Mesendoderm (in vitro differentiated cells): ENCODE data around the gene SEMG2.
A peak's percentile ranks its signal among the peaks of the same experiment; 100 is the strongest.

Experiments
- DNase-seq: peaks from one replicate; pipeline ENCODE4 v3.0.0; 2013
- H2AK5ac ChIP-seq: 2 replicates; pipeline ENCODE4 v1.6.1; 2013; ENCODE audit warnings: low read length, inconsistent platforms
- H2BK120ac ChIP-seq: 2 replicates; pipeline ENCODE4 v1.6.1; 2013; ENCODE audit warnings: low read depth, mild to moderate bottlenecking, low read length, moderate library complexity, mixed read lengths
- H2BK15ac ChIP-seq: replicated peaks from 2 replicates; pipeline ENCODE4 v1.6.1; 2013; ENCODE audit warnings: low read depth, mild to moderate bottlenecking, moderate library complexity
- H2BK5ac ChIP-seq: 2 replicates; pipeline ENCODE4 v1.6.1; 2013; ENCODE audit warnings: low read length, inconsistent platforms
- H3K18ac ChIP-seq: 2 replicates; pipeline ENCODE4 v1.6.1; 2013; ENCODE audit warnings: mild to moderate bottlenecking, low read length, mixed read lengths
- H3K23ac ChIP-seq: one replicate; pipeline ENCODE4 v1.6.1; 2013; ENCODE audit warnings: low read length
- H3K27ac ChIP-seq: 2 replicates; pipeline ENCODE4 v1.5.1; 2013; ENCODE audit warnings: low read depth, mild to moderate bottlenecking, inconsistent platforms, low read length, moderate library complexity
- H3K27me3 ChIP-seq: 2 replicates; pipeline ENCODE4 v1.6.1; 2013; ENCODE audit warnings: low read length, control low read depth, mild to moderate bottlenecking, inconsistent platforms; ENCODE audit not compliant: insufficient read depth, poor library complexity
- H3K36me3 ChIP-seq: 2 replicates; pipeline ENCODE4 v1.6.1; 2013; ENCODE audit warnings: low read length, inconsistent platforms; ENCODE audit not compliant: control insufficient read depth, insufficient read depth
- H3K4ac ChIP-seq: one replicate; pipeline ENCODE4 v1.6.1; 2013; ENCODE audit warnings: low read depth, mild to moderate bottlenecking, low read length, moderate library complexity
- H3K4me1 ChIP-seq: 2 replicates; pipeline ENCODE4 v1.6.1; 2013; ENCODE audit warnings: low read depth, low read length, inconsistent platforms; ENCODE audit not compliant: control insufficient read depth
- H3K4me2 ChIP-seq: 2 replicates; pipeline ENCODE4 v1.6.1; 2013; ENCODE audit warnings: low read length
- H3K4me3 ChIP-seq: 2 replicates; pipeline ENCODE4 v1.5.1; 2013; ENCODE audit warnings: mild to moderate bottlenecking, low read length
- H3K56ac ChIP-seq: one replicate; pipeline ENCODE4 v1.6.1; 2013; ENCODE audit warnings: low read length
- H3K79me1 ChIP-seq: 2 replicates; pipeline ENCODE4 v1.6.1; 2013; ENCODE audit warnings: low read length, inconsistent platforms
- H3K79me2 ChIP-seq: 2 replicates; pipeline ENCODE4 v1.6.1; 2013; ENCODE audit warnings: mild to moderate bottlenecking, low read length; ENCODE audit not compliant: control insufficient read depth, insufficient read depth
- H3K9ac ChIP-seq: 2 replicates; pipeline ENCODE4 v1.6.1; 2013; ENCODE audit warnings: low read length, inconsistent platforms
- H4K5ac ChIP-seq: one replicate; pipeline ENCODE4 v1.6.1; 2013; ENCODE audit warnings: low read length
- H4K8ac ChIP-seq: one replicate; pipeline ENCODE4 v1.6.1; 2013; ENCODE audit warnings: low read depth, mild to moderate bottlenecking, control low read depth, low read length, moderate library complexity
- WGBS: extraction: QIAGEN DNeasy Blood & Tissue Kit; methylation state at CpG from one replicate; pipeline ENCODE4 v1.1.7; 2013; ENCODE audit warnings: low lambda C conversion rate, missing lambda C conversion rate; ENCODE audit not compliant: insufficient coverage; ENCODE audit errors: extremely low coverage; 5-methylcytosine and 5-hydroxymethylcytosine counted together

SEMG2 gene

DNA sequence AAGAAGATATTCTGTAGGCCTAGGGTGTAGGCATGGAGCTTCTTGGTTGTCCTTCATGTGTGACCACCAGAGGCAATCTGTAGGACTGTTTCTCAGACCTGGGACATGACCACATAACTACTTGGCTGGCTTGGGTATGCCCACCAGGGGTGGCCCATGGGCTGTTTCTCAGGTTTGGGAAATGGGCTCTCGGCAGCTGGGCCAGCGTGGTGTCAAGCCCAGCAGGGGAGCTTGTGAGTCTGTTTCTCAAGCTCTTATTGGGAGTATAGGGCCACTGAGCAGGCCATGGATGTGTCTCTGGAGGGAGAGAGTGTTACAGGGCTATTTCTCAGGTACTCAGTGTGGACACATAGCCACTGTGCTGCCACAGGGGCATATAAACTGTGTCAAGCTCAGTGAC is 2.5 kb upstream of the SEMG2 start:
- DNase-seq = no peak
- Histone ChIP-seq H4K5ac (no peak overlapping the region), H3K9ac (no peak overlapping the region), H2BK15ac (no peak overlapping the region), H3K27me3 (no peaks in the 10 kb centered on the region), H2AK5ac (no peak overlapping the region), H3K4ac (no peak overlapping the region), H3K23ac (no peak overlapping the region), H3K79me1 (no peaks in the 10 kb centered on the region), H3K79me2 (no peaks in the 10 kb centered on the region), H3K56ac (no peak overlapping the region), H3K36me3 (no peaks in the 10 kb centered on the region), H2BK5ac (no peak overlapping the region), H4K8ac (no peak overlapping the region), H3K18ac (no peak overlapping the region), H3K4me1 (no peaks in the 10 kb centered on the region), H3K27ac (no peak overlapping the region), H2BK120ac (no peak overlapping the region), H3K4me2 (no peak overlapping the region), H3K4me3 (no peak overlapping the region)
- no CpG with 5 or more reads among the region's 2 CpGs for WGBS

DNA sequence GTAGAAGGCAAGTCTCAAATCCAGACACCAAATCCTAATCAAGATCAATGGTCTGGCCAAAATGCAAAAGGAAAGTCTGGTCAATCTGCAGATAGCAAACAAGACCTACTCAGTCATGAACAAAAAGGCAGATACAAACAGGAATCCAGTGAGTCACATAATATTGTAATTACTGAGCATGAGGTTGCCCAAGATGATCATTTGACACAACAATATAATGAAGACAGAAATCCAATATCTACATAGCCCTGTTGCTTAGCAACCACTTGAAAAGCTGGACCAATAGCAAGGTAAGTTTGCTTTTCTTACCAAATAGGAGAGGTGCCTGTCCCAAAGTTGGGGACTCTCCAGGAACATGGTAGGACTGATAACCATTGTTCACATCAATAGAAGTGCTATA is 2.0 kb downstream of the SEMG2 start:
- H2BK120ac ChIP-seq = no peak overlapping the region
- no peaks in the 10 kb centered on the region for H3K79me2 ChIP-seq
- no peak overlapping the region for H3K56ac ChIP-seq
- no peak overlapping the region for H2AK5ac ChIP-seq
- no peak overlapping the region for H3K4ac ChIP-seq
- H2BK15ac ChIP-seq = no peak overlapping the region
- no peak overlapping the region for H3K27ac ChIP-seq
- no peak overlapping the region for H3K9ac ChIP-seq
- no peak overlapping the region for H3K4me3 ChIP-seq
- H3K18ac ChIP-seq = no peak overlapping the region
- H2BK5ac ChIP-seq = no peak overlapping the region
- no peak overlapping the region for H3K23ac ChIP-seq
- no peak for DNase-seq
- H3K27me3 ChIP-seq = no peaks in the 10 kb centered on the region
- H3K4me1 ChIP-seq = no peaks in the 10 kb centered on the region
- no peak overlapping the region for H3K4me2 ChIP-seq
- no peak overlapping the region for H4K5ac ChIP-seq
- no peak overlapping the region for H4K8ac ChIP-seq
- H3K79me1 ChIP-seq = no peaks in the 10 kb centered on the region
- no peaks in the 10 kb centered on the region for H3K36me3 ChIP-seq

GRCh38 chr20:45226287-45226686 is 5.1 kb downstream of the SEMG2 start:
- Histone ChIP-seq H3K27me3 (no peaks in the 10 kb centered on the region), H3K9ac (no peak overlapping the region), H3K36me3 (no peaks in the 10 kb centered on the region), H2AK5ac (no peak overlapping the region), H3K23ac (no peak overlapping the region), H3K18ac (no peak overlapping the region), H2BK5ac (no peak overlapping the region), H3K4ac (no peak overlapping the region), H2BK15ac (no peak overlapping the region), H3K4me3 (no peak overlapping the region), H3K56ac (no peak overlapping the region), H3K4me1 (no peaks in the 10 kb centered on the region), H3K79me1 (no peaks in the 10 kb centered on the region), H3K4me2 (no peak overlapping the region), H3K79me2 (no peaks in the 10 kb centered on the region), H4K8ac (no peak overlapping the region), H2BK120ac (no peak overlapping the region), H4K5ac (no peak overlapping the region), H3K27ac (no peak overlapping the region)
- WGBS = no CpG with 5 or more reads among the region's 1 CpG
- no peak for DNase-seq

DNA sequence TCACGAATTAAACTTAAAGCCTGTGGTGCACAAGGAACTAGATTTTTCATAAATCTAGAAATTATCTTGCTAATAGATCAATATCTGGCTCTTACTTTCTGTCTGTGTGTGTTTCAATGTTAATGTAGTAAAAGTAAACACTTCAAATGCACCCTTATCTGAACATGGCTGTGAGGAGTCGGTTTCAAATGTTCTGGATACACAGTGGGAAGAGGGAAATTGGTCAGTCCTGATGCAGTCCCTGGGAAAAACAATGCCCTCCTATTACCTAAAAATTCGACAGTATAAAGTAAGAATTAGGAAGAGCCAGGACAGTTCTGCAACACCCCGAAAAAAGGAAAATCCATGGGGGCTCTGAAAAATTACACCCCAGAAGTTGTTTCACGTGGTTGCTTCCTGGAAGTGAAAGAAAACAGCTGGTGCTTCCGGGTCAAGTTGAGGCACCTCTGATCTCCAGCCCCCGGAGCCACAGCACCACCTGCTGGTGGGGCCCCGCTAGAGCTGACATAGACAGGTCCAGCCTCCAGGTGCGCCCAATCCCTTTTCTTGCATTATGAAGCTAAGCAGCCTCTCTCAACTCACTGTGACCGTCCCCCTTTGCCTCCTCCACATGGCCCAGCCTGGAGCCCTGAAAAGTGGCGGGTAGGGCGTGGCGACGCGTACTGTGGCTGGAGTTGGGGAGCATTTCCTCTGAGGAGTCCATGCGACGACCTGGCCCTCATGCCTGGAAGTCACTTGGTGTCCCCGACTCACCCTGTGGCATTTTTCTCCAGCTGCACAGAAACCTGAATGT is 8.3 kb downstream of the SEMG2 start:
- Histone ChIP-seq H3K4ac (no peak overlapping the region), H3K4me3 (no peak overlapping the region), H3K4me1 (no peaks in the 10 kb centered on the region), H3K27me3 (no peaks in the 10 kb centered on the region), H2BK120ac (no peak overlapping the region), H2BK5ac (no peak overlapping the region), H3K23ac (no peak overlapping the region), H2BK15ac (no peak overlapping the region), H3K79me1 (no peaks in the 10 kb centered on the region), H2AK5ac (no peak overlapping the region), H3K4me2 (no peak overlapping the region), H3K56ac (no peak overlapping the region), H3K36me3 (no peaks in the 10 kb centered on the region), H4K5ac (no peak overlapping the region), H3K27ac (no peak overlapping the region), H3K79me2 (no peaks in the 10 kb centered on the region), H3K18ac (no peak overlapping the region), H3K9ac (no peak overlapping the region), H4K8ac (no peak overlapping the region)
- WGBS = no CpG with 5 or more reads among the region's 18 CpGs
- peak; percentile 72 for DNase-seq

GRCh38 chr20:45230631-45231030 is 9.5 kb downstream of the SEMG2 start:
- no peak overlapping the region for H3K27ac ChIP-seq
- H3K4me3 ChIP-seq = no peak overlapping the region
- WGBS = no CpG with 5 or more reads among the region's 9 CpGs

DNA sequence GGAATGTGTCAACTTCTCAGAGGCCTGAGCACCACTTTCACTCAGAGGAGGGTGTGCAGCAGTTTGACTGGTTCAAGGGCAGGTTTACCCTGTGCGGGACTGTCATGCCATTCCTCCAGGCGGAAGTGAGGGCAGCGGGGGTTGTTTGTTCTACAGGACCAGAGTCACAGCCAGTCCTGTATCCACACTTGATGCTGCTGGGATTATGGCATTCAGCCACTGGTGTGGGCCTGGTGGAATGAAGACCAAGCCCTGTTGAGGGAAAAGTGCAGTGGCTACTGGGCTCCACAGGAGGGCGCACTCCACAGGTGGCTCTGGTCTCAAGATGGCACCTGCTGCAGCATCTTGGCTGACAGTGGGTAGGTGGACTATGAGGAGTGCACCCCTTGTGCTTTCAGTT is 14.8 kb downstream of the SEMG2 start:
- no peaks in the 10 kb centered on the region for H3K79me2 ChIP-seq
- H3K4ac ChIP-seq = no peak overlapping the region
- no peaks in the 10 kb centered on the region for H3K27me3 ChIP-seq

More at GRCh38 chr20:45230631-45231030, 9.5 kb downstream of the SEMG2 start:
- Histone ChIP-seq H3K18ac (no peak overlapping the region), H3K27me3 (no peaks in the 10 kb centered on the region), H3K79me2 (no peaks in the 10 kb centered on the region), H3K4me1 (no peaks in the 10 kb centered on the region), H3K36me3 (no peaks in the 10 kb centered on the region), H2BK120ac (no peak overlapping the region), H4K8ac (no peak overlapping the region), H3K4ac (no peak overlapping the region), H3K79me1 (no peaks in the 10 kb centered on the region), H3K23ac (no peak overlapping the region), H3K9ac (no peak overlapping the region), H2BK5ac (no peak overlapping the region), H2BK15ac (no peak overlapping the region), H3K4me2 (no peak overlapping the region), H4K5ac (no peak overlapping the region), H3K56ac (no peak overlapping the region), H2AK5ac (no peak overlapping the region)
- DNase-seq = no peak

More for the DNA sequence above, 14.8 kb downstream of the SEMG2 start:
- H3K4me2 ChIP-seq = no peak overlapping the region
- H3K27ac ChIP-seq = no peak overlapping the region
- no peak overlapping the region for H2BK15ac ChIP-seq
- no peak overlapping the region for H2BK5ac ChIP-seq
- H2BK120ac ChIP-seq = no peak overlapping the region
- no peak overlapping the region for H3K18ac ChIP-seq
- no peak overlapping the region for H2AK5ac ChIP-seq
- H3K79me1 ChIP-seq = no peaks in the 10 kb centered on the region
- no peak overlapping the region for H3K56ac ChIP-seq
- H3K4me1 ChIP-seq = no peaks in the 10 kb centered on the region
- H3K4me3 ChIP-seq = no peak overlapping the region
- no peak overlapping the region for H3K9ac ChIP-seq
- WGBS = no CpG with 5 or more reads among the region's 4 CpGs
- H3K36me3 ChIP-seq = no peaks in the 10 kb centered on the region
- H3K23ac ChIP-seq = no peak overlapping the region
- peak; percentile 68 for DNase-seq
- H4K8ac ChIP-seq = no peak overlapping the region
- no peak overlapping the region for H4K5ac ChIP-seq
